Effector memory CD8-positive, alpha-beta T cell (primary cell): ENCODE data around the gene PID1.
A peak's percentile ranks its signal among the peaks of the same experiment; 100 is the strongest.

Experiments
- ATAC-seq: fragments of 150-1000 bp; cut with Tn5 transposase; replicated peaks from 2 replicates; pipeline ENCODE4 v1.10.0; 2021; ENCODE audit warnings: mild to moderate bottlenecking, moderate library complexity
- DNase-seq, 3 experiments: peaks; one replicate each; pipeline ENCODE4 v3.0.0; 2021
- H3K27ac Mint-ChIP-seq, 2 donors: one replicate each; pipeline ENCODE4 v1.8.0; 2022; ENCODE audit warnings: mild to moderate bottlenecking in 2 of 2, mixed read lengths in 2 of 2, moderate library complexity in 2 of 2
- H3K27me3 Mint-ChIP-seq, 2 donors: one replicate each; pipeline ENCODE4 v1.8.0; 2022; ENCODE audit warnings: mixed read lengths in 2 of 2
- H3K36me3 Mint-ChIP-seq: one replicate; pipeline ENCODE4 v1.8.0; 2022; ENCODE audit warnings: mild to moderate bottlenecking, moderate library complexity, mixed read lengths; ENCODE audit not compliant: insufficient read depth
- H3K4me1 Mint-ChIP-seq, 2 donors: one replicate each; pipeline ENCODE4 v1.8.0; 2022; ENCODE audit warnings: low read depth in 2 of 2, mixed read lengths in 2 of 2
- H3K4me3 Mint-ChIP-seq, 2 donors: one replicate each; pipeline ENCODE4 v1.8.0; 2022; ENCODE audit warnings: mild to moderate bottlenecking in 2 of 2, mixed read lengths in 2 of 2, moderate library complexity in 2 of 2
- H3K9me3 Mint-ChIP-seq, 2 donors: one replicate each; pipeline ENCODE4 v1.8.0; 2022; ENCODE audit warnings: mixed read lengths in 2 of 2
- total RNA-seq, 9 experiments: gene quantifications; one replicate each; lab custom pipeline; 2026; lab: John Stamatoyannopoulos, UW

The PID1 gene, protein sequence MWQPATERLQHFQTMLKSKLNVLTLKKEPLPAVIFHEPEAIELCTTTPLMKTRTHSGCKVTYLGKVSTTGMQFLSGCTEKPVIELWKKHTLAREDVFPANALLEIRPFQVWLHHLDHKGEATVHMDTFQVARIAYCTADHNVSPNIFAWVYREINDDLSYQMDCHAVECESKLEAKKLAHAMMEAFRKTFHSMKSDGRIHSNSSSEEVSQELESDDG
- total RNA-seq = 0 to 0.06 (median 0) reads per million in 9 experiments

DNA sequence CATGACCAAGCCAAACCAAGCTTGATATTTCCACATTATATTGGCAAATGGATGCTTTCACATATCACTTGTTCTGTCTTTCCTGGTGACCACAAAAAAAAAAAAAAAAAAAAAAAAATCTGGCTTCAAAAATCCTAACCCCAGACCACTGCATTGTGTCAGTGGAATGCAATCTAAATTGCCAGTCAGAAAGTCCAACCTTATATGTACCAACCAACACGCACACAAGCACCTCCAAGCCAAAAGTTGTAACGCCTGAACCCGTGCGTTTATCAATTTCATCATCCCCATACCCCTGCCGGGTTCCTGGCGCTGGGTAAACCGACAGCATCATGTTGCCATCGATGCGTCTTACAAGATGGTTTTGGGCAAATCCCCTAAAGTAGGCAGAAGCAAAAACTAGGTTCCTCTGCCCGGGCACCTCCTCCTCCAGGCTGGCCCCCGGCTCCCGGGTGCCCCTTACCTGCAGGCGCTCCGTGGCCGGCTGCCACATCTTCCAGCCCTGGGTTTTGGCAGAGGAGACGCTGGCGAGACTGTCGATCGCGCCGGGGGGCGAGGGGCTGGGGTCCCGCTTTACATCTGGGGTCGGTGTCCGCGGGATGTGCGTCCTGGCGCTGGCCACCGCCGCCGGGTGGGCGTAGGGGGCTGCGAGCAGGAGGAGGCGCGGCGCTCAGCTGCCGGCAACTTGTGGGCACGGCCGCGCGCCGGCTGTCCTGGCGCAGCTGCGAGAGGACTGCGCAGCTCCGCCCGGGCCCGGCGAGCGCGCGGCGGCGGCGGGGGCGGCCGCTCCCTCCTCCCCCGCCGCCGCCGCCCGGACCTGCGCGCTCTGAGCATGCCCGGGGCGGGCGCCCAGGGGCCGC lies at the start of gene PID1:
TSS of gene PID1 (minus strand) at position 737 of the 860 bp plus-strand sequence. CDS start at position 493, 244 bp downstream.
- no peak within 1 kb of the TSS for H3K27ac Mint-ChIP-seq
- ATAC-seq = no peak
- H3K27me3 Mint-ChIP-seq = peaks cover 0 to 15% of the 10 kb centered on the region in 2 donors
- H3K9me3 Mint-ChIP-seq = no peaks in the 10 kb centered on the region
- no peaks in the 10 kb centered on the region for H3K4me1 Mint-ChIP-seq
- no peak within 1 kb of the TSS for H3K4me3 Mint-ChIP-seq
- no peak for DNase-seq
- no peaks in the 10 kb centered on the region for H3K36me3 Mint-ChIP-seq

DNA sequence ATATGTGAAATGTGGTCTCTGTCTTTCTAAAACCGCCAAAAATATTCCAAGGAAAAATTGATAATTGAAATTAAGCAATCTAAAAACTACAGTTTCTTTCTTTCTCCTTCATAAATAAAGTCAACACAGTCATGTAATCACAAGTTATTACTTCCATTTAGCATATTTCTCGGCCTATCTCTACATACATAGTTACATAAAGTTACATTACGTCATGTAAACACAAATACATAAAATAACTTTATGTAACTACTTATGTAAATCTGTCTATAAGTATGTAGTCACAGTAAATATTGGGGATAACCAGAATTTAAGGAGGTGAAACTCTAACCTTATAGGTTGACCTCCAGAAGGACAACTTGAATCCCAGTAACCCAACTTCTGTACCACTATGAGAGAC lies 48.5 kb upstream of the PID1 start:
- ATAC-seq (no peak), DNase-seq (no peak)
- Mint-ChIP-seq H3K4me3 (no peak overlapping the region), H3K36me3 (no peaks in the 10 kb centered on the region), H3K9me3 (peaks cover 4 to 5% of the 10 kb centered on the region in 2 donors), H3K4me1 (no peaks in the 10 kb centered on the region), H3K27me3 (no peaks in the 10 kb centered on the region), H3K27ac (no peak overlapping the region)

DNA sequence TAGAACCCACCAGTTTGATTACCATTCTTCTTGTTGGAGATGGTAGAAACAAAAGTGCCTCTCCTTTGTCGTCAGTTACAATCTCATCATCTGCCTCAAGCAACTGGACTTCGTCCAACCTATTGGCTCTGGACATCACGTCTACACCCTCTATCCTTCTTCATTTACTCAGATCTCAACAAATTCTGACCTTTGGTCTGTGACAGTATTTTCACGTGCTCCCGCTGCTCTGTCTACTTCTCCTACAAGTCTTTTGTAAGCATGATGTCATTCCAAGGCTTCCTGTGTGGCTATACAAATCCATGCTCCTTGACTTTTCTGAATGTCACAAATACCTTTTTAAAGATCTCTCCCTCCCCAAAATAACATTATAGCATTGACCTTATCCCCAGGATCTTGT lies 43.0 kb upstream of the PID1 start:
- H3K27me3 Mint-ChIP-seq = no peaks in the 10 kb centered on the region
- no peak for ATAC-seq
- H3K27ac Mint-ChIP-seq = no peak overlapping the region
- DNase-seq = no peak
- H3K4me1 Mint-ChIP-seq = no peaks in the 10 kb centered on the region
- no peaks in the 10 kb centered on the region for H3K36me3 Mint-ChIP-seq
- H3K4me3 Mint-ChIP-seq = no peak overlapping the region
- peaks cover 0 to 2% of the 10 kb centered on the region in 2 donors for H3K9me3 Mint-ChIP-seq

DNA sequence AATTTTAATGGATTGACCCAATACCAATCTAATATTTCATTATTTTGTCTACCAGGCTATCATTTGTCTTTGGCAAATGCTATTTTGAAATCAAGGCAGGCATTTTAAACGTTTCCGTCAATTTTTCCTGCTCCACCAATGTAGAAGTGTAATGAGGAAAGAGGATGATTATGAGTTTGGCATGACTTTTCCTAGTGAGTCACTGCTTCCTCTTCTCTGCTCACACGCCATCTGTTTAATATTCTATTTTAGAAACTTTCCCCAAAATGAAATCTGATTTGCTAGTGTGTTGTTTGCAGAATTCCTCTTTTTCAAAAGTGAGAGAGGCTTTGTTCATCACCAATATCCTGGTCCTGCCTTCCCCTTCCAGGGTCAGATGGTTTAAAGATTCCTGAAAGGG lies 42.5 kb upstream of the PID1 start:
- H3K36me3 Mint-ChIP-seq = no peaks in the 10 kb centered on the region
- no peak for DNase-seq
- no peaks in the 10 kb centered on the region for H3K4me1 Mint-ChIP-seq
- H3K9me3 Mint-ChIP-seq = peaks cover 0 to 2% of the 10 kb centered on the region in 2 donors
- no peak overlapping the region for H3K27ac Mint-ChIP-seq
- no peak for ATAC-seq
- H3K4me3 Mint-ChIP-seq = no peak overlapping the region
- no peaks in the 10 kb centered on the region for H3K27me3 Mint-ChIP-seq

DNA sequence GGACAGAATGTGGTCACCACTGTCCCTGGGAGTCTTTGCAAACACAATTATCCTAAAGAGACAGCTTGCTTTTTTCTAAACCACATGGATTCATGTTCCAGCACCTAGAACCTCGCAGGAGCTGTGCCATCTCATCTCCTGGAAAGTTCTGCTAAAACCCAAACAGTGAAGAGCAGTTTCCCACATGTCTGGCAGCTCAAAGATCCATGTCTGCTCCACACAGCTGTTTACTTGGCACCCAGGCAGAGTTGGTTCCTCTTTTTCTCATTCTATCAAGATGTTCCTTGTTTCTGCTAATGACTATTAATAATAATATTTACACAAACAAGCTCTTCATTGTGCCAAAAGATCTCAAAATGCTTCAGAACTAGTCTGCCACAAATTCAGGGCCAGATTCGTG lies 30.1 kb upstream of the PID1 start:
- Mint-ChIP-seq H3K27ac (no peak overlapping the region), H3K9me3 (peaks cover 2 to 9% of the 10 kb centered on the region in 2 donors), H3K4me3 (no peak overlapping the region), H3K36me3 (no peaks in the 10 kb centered on the region), H3K4me1 (no peaks in the 10 kb centered on the region), H3K27me3 (no peaks in the 10 kb centered on the region)
- no peak for DNase-seq
- no peak for ATAC-seq

DNA sequence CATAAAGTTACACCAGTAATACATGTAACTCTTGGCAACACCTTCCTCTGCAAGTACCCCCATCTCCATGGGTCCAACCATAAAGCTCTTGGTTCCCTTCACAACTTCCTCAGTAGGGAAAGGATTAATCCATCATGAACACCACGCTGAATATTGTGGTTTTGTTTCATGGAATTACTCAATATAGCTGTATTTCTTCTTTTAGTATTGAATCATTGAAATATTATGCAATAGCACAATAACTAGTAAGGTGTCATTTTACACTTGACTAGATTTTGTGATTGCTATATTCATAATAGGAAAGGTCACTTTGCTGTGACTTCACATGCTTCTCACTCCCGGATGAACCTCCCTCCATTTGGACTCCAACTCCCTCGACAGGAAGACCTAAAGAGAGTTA lies 29.7 kb upstream of the PID1 start:
- ATAC-seq (no peak), DNase-seq (no peak)
- H3K36me3 Mint-ChIP-seq = no peaks in the 10 kb centered on the region
- H3K9me3 Mint-ChIP-seq = peaks cover 2 to 9% of the 10 kb centered on the region in 2 donors
- no peak overlapping the region for H3K4me3 Mint-ChIP-seq
- no peaks in the 10 kb centered on the region for H3K27me3 Mint-ChIP-seq
- no peak overlapping the region for H3K27ac Mint-ChIP-seq
- no peaks in the 10 kb centered on the region for H3K4me1 Mint-ChIP-seq

DNA sequence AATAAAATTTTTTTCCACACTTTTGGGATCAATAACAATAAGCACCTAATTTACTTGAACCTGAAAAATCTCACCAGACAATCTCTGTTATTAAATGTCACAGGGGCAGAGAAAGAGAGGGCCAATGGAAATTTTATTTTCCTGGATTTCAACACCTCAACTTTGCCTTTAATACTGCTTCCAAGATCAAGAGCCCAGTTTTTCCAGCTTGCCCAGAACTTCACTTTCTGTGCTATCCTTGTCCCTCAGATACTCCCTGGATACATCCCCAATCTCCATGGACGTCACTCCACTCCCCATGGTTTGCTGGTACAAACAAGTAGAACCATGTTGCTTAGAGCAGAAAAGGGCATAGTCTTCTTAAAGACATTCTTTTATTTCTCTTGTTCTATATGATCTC lies 29.3 kb upstream of the PID1 start:
- ATAC-seq (no peak), DNase-seq (no peak)
- no peak overlapping the region for H3K27ac Mint-ChIP-seq
- no peaks in the 10 kb centered on the region for H3K4me1 Mint-ChIP-seq
- H3K9me3 Mint-ChIP-seq = peaks cover 2 to 9% of the 10 kb centered on the region in 2 donors
- no peaks in the 10 kb centered on the region for H3K27me3 Mint-ChIP-seq
- H3K4me3 Mint-ChIP-seq = no peak overlapping the region
- no peaks in the 10 kb centered on the region for H3K36me3 Mint-ChIP-seq

DNA sequence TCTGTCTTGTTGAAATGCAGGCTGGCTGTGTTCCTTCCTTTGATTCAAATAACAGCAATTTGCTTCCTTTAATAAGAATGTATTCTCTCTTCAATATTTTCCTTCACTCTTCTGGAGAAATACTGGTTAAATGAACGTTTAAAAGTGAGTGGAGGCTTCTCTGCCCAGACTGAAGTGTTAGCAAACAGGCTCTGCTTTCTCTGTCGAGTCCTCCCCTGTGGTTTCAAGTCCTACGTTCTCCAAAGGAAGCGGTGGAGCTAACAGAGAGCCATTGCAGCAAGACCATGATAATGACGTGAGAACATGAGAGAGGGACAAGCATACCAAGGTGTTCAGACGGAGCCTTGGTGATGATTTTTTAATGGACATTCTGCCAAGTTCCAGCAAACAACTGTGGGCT lies 26.2 kb upstream of the PID1 start:
- peaks cover 2 to 9% of the 10 kb centered on the region in 2 donors for H3K9me3 Mint-ChIP-seq
- no peaks in the 10 kb centered on the region for H3K4me1 Mint-ChIP-seq
- no peaks in the 10 kb centered on the region for H3K27me3 Mint-ChIP-seq
- H3K36me3 Mint-ChIP-seq = no peaks in the 10 kb centered on the region
- H3K4me3 Mint-ChIP-seq = no peak overlapping the region
- H3K27ac Mint-ChIP-seq = no peak overlapping the region
- ATAC-seq (no peak), DNase-seq (no peak)

DNA sequence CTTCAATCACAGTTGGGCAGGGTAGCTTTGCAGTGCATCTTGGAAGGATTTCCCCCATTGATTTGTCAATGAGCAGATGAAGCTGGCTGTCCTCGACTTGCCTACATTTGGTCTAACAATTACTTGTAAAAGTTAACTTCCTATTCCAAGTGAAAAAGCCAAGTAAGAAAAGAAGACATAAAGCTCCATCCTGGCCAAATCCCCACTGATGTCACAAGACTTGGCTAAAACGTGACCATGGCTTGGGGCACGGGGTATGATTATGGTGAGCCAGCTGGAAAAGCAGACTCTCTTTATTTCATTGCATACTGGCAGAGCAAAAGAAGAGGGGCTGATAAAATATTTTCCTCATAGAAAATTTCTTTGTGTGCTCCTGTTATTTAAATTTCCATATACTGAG lies 25.4 kb upstream of the PID1 start:
- H3K4me3 Mint-ChIP-seq = no peak overlapping the region
- H3K4me1 Mint-ChIP-seq = no peaks in the 10 kb centered on the region
- no peak overlapping the region for H3K27ac Mint-ChIP-seq

DNA sequence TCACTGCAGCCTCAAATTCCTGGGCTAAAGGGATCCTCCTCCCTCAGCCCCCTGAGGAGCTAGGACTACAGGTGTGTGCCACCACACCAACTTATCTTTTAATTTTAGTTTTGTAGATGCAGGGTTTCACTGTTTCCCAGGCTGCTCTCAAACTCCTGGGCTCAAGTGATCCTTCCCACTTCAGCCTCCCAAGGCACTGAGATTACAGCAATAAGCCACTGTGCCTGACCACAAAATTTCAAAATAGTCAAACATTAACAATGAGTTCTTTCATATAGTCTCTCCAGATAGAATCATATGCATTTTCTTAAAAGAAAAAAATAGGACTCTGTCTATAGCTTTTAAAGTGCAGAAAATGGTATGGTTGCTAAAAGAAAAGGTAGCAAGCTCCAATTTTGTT lies 24.9 kb upstream of the PID1 start:
- Mint-ChIP-seq H3K9me3 (peaks cover 2 to 9% of the 10 kb centered on the region in 2 donors), H3K36me3 (no peaks in the 10 kb centered on the region), H3K4me1 (no peaks in the 10 kb centered on the region), H3K4me3 (no peak overlapping the region), H3K27me3 (no peaks in the 10 kb centered on the region), H3K27ac (no peak overlapping the region)
- ATAC-seq (no peak), DNase-seq (no peak)

More for the DNA sequence above, 25.4 kb upstream of the PID1 start:
- ATAC-seq (no peak), DNase-seq (no peak)
- Mint-ChIP-seq H3K27me3 (no peaks in the 10 kb centered on the region), H3K9me3 (peaks cover 2 to 9% of the 10 kb centered on the region in 2 donors), H3K36me3 (no peaks in the 10 kb centered on the region)

DNA sequence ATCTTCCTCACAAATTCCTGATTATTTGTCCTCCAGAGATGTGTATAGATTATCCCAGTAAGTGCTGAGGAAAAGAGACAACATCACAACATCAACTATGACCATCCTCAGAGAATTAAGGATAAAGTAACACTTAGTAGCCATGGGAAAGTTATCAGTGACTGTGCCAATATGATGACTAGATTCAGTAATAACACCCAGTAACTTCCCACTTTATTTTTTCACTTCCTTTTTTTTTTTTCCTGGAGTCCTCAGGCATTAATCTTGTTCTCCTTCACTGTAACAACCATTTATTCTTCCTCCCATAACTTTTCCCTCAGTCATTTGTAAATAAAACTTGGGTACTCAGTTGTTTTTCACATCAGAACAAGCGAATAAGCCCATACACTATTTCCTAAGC lies 16.7 kb upstream of the PID1 start:
- Mint-ChIP-seq H3K27me3 (no peaks in the 10 kb centered on the region), H3K4me3 (no peak overlapping the region), H3K36me3 (no peaks in the 10 kb centered on the region), H3K27ac (no peak overlapping the region), H3K4me1 (no peaks in the 10 kb centered on the region), H3K9me3 (peaks cover 5 to 13% of the 10 kb centered on the region in 2 donors)
- DNase-seq = no peak
- no peak for ATAC-seq

DNA sequence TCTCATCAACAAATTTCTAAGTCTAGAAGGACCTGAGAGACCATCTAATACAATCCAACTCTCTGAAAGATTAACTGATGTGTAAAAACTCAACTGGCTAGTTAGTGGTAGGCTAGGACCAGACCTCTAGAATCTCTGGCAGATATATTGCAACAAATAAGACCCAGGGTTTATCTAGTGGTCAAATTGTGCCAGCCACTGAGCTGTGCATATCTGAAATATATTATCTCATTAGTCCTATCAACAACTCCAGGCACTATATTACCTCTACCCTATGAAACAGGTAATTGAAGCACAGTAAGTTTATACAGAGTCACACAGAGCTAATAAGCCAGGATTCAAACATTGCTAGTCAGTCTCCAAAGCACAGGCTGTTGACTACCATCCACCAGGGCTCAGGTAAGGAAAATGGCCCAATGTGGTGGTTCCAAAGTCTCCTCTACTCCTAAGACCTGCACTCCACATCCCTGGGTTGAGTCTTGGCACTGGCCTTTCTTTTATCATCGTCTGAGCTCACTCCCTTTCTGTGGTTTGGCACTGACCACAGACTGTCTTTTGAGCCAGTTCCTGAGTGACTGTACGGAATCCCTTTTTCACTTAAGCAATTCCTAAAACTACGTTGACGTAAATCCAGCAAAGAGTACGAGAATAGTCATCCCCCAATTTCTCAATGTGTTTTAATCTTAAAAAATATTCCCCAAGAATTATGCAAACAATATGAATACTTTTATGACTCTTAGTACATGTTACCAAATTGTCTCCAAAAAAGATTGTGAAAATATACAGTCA lies 11.9 kb upstream of the PID1 start:
- Mint-ChIP-seq H3K27ac (no peak overlapping the region), H3K4me3 (no peak overlapping the region), H3K9me3 (no peaks in the 10 kb centered on the region), H3K27me3 (no peaks in the 10 kb centered on the region), H3K36me3 (no peaks in the 10 kb centered on the region), H3K4me1 (no peaks in the 10 kb centered on the region)
- DNase-seq = no peak
- peak; percentile 21 for ATAC-seq

DNA sequence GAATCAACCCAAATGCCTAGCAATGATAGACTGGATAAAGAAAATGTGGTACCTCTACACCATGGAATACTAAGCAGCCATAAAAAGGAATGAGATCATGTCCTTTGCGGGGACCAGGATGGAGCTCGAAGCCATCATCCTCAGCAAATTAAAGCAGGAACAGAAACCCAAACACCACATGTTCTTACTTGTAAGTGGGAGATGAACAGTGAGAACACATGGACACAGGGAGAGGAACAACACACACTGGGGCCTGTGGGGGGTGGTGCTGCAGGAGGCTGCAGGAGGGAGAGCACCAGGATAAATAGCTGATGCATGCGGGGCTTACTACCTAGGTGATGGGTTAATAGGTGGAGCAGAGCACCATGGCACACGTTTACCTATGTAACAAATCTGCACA lies 8.4 kb upstream of the PID1 start:
- no peak for DNase-seq
- ATAC-seq = no peak
- no peaks in the 10 kb centered on the region for H3K4me1 Mint-ChIP-seq

More for the DNA sequence above, 8.4 kb upstream of the PID1 start:
- Mint-ChIP-seq H3K4me3 (no peak overlapping the region), H3K27ac (no peak overlapping the region), H3K9me3 (no peaks in the 10 kb centered on the region), H3K27me3 (no peaks in the 10 kb centered on the region), H3K36me3 (no peaks in the 10 kb centered on the region)
